ENCODE results near the gene AKAP7. TPM values are rescaled to one million over a fixed set of nuclear protein-coding genes. Genes with fewer than 3 reads are reported as not detected.

The AKAP7 gene
- total RNA-seq, 1 donor from 2014 or later = 4.6 TPM

DNA sequence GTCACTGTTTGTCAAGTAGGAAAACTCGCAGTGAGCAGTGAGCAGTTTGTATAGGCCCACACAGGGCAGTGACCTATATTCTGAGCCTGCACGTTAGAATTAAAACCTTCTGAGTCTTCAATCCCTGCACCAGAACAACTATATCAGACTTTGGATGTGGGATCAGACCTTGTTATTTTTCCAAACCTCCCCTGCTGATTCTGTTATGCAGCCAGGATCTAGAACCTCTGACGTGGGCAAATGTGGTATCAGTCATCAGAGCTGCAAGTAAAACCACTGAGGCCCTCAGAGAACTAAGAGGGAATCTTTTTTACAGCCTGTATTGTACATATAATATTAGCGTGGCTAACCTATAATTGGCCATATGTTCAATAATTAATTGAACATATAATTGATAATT lies 32.0 kb upstream of the AKAP7 start:
- H2AFZ ChIP-seq (ENCODE audit: low read depth, low read length) = no peak overlapping the region
- H4K20me1 ChIP-seq (ENCODE audit: insufficient read depth, low read length) = no peaks in the 10 kb centered on the region
- FAIRE-seq (no peak), DNase-seq (ENCODE audit: low read depth) (peak; percentile 46)
- no peaks in the 10 kb centered on the region for H3K9me3 ChIP-seq (ENCODE audit: insufficient read depth, low read depth, low read length)
- Mint-ChIP-seq H3K4me1 (ENCODE audit: low read depth, unreplicated experiment) (peaks cover 4% of the 10 kb centered on the region), H3K36me3 (ENCODE audit: low read depth, unreplicated experiment) (no peaks in the 10 kb centered on the region), H3K27ac (ENCODE audit: unreplicated experiment) (peak overlapping the region; percentile 43), H3K4me3 (ENCODE audit: unreplicated experiment) (no peak overlapping the region), H3K27me3 (ENCODE audit: low read depth, unreplicated experiment) (no peaks in the 10 kb centered on the region), H3K9me3 (ENCODE audit: unreplicated experiment) (peaks cover 3% of the 10 kb centered on the region)
- peak overlapping the region; percentile 52 for H3K4me2 ChIP-seq (ENCODE audit: low read length)
- no peak overlapping the region for H3K4me3 ChIP-seq (ENCODE audit: insufficient read depth, low read depth, low read length)
- H3K27me3 ChIP-seq (ENCODE audit: insufficient read depth, low read length) = no peaks in the 10 kb centered on the region
- TF ChIP-seq, protein P1, sequence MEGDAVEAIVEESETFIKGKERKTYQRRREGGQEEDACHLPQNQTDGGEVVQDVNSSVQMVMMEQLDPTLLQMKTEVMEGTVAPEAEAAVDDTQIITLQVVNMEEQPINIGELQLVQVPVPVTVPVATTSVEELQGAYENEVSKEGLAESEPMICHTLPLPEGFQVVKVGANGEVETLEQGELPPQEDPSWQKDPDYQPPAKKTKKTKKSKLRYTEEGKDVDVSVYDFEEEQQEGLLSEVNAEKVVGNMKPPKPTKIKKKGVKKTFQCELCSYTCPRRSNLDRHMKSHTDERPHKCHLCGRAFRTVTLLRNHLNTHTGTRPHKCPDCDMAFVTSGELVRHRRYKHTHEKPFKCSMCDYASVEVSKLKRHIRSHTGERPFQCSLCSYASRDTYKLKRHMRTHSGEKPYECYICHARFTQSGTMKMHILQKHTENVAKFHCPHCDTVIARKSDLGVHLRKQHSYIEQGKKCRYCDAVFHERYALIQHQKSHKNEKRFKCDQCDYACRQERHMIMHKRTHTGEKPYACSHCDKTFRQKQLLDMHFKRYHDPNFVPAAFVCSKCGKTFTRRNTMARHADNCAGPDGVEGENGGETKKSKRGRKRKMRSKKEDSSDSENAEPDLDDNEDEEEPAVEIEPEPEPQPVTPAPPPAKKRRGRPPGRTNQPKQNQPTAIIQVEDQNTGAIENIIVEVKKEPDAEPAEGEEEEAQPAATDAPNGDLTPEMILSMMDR (IDR thresholded peaks at IDR 0.05; ENCODE audit: insufficient read depth, low read depth, low read length) = no peak
- TF ChIP-seq EZH2 (IDR thresholded peaks at IDR 0.05; ENCODE audit: insufficient read depth, low read length) = no peak
- peak overlapping the region; percentile 34 for H3K9ac ChIP-seq (ENCODE audit: low read length)
- peaks cover 23% of the 10 kb centered on the region for H3K4me1 ChIP-seq (ENCODE audit: insufficient read depth, low read length)
- no peaks in the 10 kb centered on the region for H3K79me2 ChIP-seq (ENCODE audit: insufficient read depth, low read length)
- no peaks in the 10 kb centered on the region for H3K36me3 ChIP-seq (ENCODE audit: insufficient read depth, low read length)
- peak overlapping the region; percentile 66 for H3K27ac ChIP-seq (ENCODE audit: low read depth, low read length)

DNA sequence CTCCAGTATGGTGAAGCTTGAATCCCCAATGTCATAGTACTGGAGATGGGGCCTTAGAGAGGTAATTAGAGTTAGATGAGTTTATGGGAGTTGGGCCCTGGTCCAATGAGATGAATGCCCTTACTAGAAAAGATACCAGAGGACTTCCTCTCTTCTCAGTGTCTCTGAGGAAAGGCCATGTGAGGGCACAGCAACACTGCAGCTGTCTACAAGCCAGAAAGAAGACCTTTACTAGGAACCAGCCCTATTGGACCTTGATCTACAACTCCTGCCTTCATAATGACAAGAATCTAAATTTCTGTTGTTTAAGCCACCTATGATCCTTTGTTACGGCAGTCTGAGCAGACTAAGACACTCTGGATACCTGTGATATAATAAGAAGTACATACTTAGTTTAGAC lies 31.4 kb upstream of the AKAP7 start:
- peaks cover 3% of the 10 kb centered on the region for H3K9me3 Mint-ChIP-seq (ENCODE audit: unreplicated experiment)
- H3K4me3 Mint-ChIP-seq (ENCODE audit: unreplicated experiment) = no peak overlapping the region
- no peaks in the 10 kb centered on the region for H3K27me3 Mint-ChIP-seq (ENCODE audit: low read depth, unreplicated experiment)
- peak overlapping the region; percentile 59 for H3K27ac ChIP-seq (ENCODE audit: low read depth, low read length)
- no peaks in the 10 kb centered on the region for H3K36me3 Mint-ChIP-seq (ENCODE audit: low read depth, unreplicated experiment)
- DNase-seq (ENCODE audit: low read depth) (no peak), FAIRE-seq (no peak)
- no peaks in the 10 kb centered on the region for H3K27me3 ChIP-seq (ENCODE audit: insufficient read depth, low read length)
- H3K4me3 ChIP-seq (ENCODE audit: insufficient read depth, low read depth, low read length) = no peak overlapping the region
- no peaks in the 10 kb centered on the region for H3K36me3 ChIP-seq (ENCODE audit: insufficient read depth, low read length)
- H4K20me1 ChIP-seq (ENCODE audit: insufficient read depth, low read length) = no peaks in the 10 kb centered on the region
- no peak overlapping the region for H3K27ac Mint-ChIP-seq (ENCODE audit: unreplicated experiment)
- peaks cover 4% of the 10 kb centered on the region for H3K4me1 Mint-ChIP-seq (ENCODE audit: low read depth, unreplicated experiment)
- H3K79me2 ChIP-seq (ENCODE audit: insufficient read depth, low read length) = no peaks in the 10 kb centered on the region
- H3K4me1 ChIP-seq (ENCODE audit: insufficient read depth, low read length) = peaks cover 23% of the 10 kb centered on the region
- H3K4me2 ChIP-seq (ENCODE audit: low read length) = peak overlapping the region; percentile 52
- no peak for TF ChIP-seq EZH2 (IDR thresholded peaks at IDR 0.05; ENCODE audit: insufficient read depth, low read length)
- TF ChIP-seq, protein P1 (IDR thresholded peaks at IDR 0.05; ENCODE audit: insufficient read depth, low read depth, low read length) = no peak
- peak overlapping the region; percentile 22 for H3K9ac ChIP-seq (ENCODE audit: low read length)
- H3K9me3 ChIP-seq (ENCODE audit: insufficient read depth, low read depth, low read length) = no peaks in the 10 kb centered on the region
- no peak overlapping the region for H2AFZ ChIP-seq (ENCODE audit: low read depth, low read length)

DNA sequence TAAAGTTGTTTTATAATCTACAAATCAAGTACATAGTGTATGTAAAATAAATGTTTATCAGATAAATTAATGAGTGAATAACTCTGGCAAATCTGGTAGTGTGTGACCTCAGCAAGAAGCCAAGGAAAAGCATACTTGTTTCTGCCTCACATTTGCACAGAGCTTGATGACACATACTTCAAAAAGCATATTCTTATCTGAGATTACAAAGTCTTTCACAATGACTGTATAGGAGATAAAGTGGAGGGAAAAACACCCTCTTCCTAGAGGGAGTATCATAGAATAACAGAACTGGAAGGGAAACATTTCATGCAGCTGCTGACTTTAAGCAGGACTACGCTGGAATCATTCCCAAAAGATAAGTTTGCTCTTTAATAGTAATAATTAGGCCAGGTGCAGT lies 28.1 kb upstream of the AKAP7 start:
- no peaks in the 10 kb centered on the region for H3K27me3 Mint-ChIP-seq (ENCODE audit: low read depth, unreplicated experiment)
- DNase-seq (ENCODE audit: low read depth) = peak; percentile 95
- H3K27ac Mint-ChIP-seq (ENCODE audit: unreplicated experiment) = no peak overlapping the region
- peak; percentile 94 for FAIRE-seq
- Histone ChIP-seq H3K79me2 (ENCODE audit: insufficient read depth, low read length) (no peaks in the 10 kb centered on the region), H4K20me1 (ENCODE audit: insufficient read depth, low read length) (no peaks in the 10 kb centered on the region), H3K27me3 (ENCODE audit: insufficient read depth, low read length) (no peaks in the 10 kb centered on the region), H3K9me3 (ENCODE audit: insufficient read depth, low read depth, low read length) (no peaks in the 10 kb centered on the region), H3K4me1 (ENCODE audit: insufficient read depth, low read length) (peaks cover 18% of the 10 kb centered on the region), H2AFZ (ENCODE audit: low read depth, low read length) (no peak overlapping the region), H3K4me3 (ENCODE audit: insufficient read depth, low read depth, low read length) (no peak overlapping the region), H3K36me3 (ENCODE audit: insufficient read depth, low read length) (no peaks in the 10 kb centered on the region), H3K9ac (ENCODE audit: low read length) (no peak overlapping the region), H3K4me2 (ENCODE audit: low read length) (peak overlapping the region; percentile 38), H3K27ac (ENCODE audit: low read depth, low read length) (peak overlapping the region; percentile 60)
- H3K4me1 Mint-ChIP-seq (ENCODE audit: low read depth, unreplicated experiment) = peaks cover under 1% of the 10 kb centered on the region
- H3K36me3 Mint-ChIP-seq (ENCODE audit: low read depth, unreplicated experiment) = no peaks in the 10 kb centered on the region
- TF ChIP-seq, protein P1 (IDR thresholded peaks at IDR 0.05; ENCODE audit: insufficient read depth, low read depth, low read length) = no peak
- TF ChIP-seq EZH2 (IDR thresholded peaks at IDR 0.05; ENCODE audit: insufficient read depth, low read length) = no peak
- H3K9me3 Mint-ChIP-seq (ENCODE audit: unreplicated experiment) = no peaks in the 10 kb centered on the region
- H3K4me3 Mint-ChIP-seq (ENCODE audit: unreplicated experiment) = no peak overlapping the region
